C4-2B (cell line): ENCODE data around the gene TBL1XR1.

Source experiments
- ZFX ChIP-seq: fragments of 450-650 bp; IDR thresholded peaks from 2 replicates; pipeline ENCODE4 v1.6.1; 2017
- TF ChIP-seq, protein P1 (sequence below): fragments of 450-650 bp; conservative IDR thresholded peaks from 2 replicates; pipeline ENCODE4 v1.5.1; 2017; ENCODE audit warnings: mild to moderate bottlenecking

DNA sequence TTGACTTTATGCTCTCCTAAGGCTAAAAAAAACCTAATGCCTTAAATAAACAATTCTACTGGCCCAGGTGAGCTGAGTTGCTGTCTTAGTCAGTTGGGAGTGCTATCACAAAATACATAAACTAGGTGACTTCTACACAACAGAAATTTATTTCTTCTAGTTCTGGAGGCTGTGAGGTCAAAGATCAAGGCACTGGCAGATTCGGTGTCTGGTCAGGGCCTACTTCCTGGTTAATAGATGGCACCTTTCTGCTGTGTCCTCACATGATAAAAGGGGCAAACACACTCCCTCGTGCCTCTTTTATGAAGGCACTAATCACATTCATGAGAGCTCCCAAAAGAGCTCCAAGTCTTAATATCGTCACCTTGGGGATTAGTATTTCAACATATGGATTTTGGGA lies 11.5 kb upstream of the TBL1XR1 start:
- TF ChIP-seq, protein P1, sequence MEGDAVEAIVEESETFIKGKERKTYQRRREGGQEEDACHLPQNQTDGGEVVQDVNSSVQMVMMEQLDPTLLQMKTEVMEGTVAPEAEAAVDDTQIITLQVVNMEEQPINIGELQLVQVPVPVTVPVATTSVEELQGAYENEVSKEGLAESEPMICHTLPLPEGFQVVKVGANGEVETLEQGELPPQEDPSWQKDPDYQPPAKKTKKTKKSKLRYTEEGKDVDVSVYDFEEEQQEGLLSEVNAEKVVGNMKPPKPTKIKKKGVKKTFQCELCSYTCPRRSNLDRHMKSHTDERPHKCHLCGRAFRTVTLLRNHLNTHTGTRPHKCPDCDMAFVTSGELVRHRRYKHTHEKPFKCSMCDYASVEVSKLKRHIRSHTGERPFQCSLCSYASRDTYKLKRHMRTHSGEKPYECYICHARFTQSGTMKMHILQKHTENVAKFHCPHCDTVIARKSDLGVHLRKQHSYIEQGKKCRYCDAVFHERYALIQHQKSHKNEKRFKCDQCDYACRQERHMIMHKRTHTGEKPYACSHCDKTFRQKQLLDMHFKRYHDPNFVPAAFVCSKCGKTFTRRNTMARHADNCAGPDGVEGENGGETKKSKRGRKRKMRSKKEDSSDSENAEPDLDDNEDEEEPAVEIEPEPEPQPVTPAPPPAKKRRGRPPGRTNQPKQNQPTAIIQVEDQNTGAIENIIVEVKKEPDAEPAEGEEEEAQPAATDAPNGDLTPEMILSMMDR = no peak
- TF ChIP-seq ZFX = no peak
